Gastroesophageal sphincter (tissue), 3 donors: ENCODE measurements around the gene COA3.

Source experiments
- CTCF ChIP-seq, 4 experiments: fragments of 200-600 bp in 2 of 4; fragments of 450-650 bp in 2 of 4; sonication (generic) in 1 of 4; IDR thresholded peaks; one replicate each; pipeline ENCODE4 v1.5.1; 2017 to 2019; ENCODE audit warnings: antibody characterized with exemption in 4 of 4, mild to moderate bottlenecking in 2 of 4, moderate library complexity in 2 of 4
- POLR2A ChIP-seq, 2 donors: fragments of 450-650 bp; IDR thresholded peaks; one replicate each; pipeline ENCODE4 v1.6.1; 2017; ENCODE audit warnings: antibody characterized with exemption in 2 of 2, mild to moderate bottlenecking in 2 of 2, moderate library complexity in 1 of 2
- POLR2AphosphoS5 ChIP-seq: sonication (generic); formaldehyde crosslinking; IDR thresholded peaks from one replicate; pipeline ENCODE4 v1.6.1; 2017; ENCODE audit warnings: antibody characterized with exemption

DNA sequence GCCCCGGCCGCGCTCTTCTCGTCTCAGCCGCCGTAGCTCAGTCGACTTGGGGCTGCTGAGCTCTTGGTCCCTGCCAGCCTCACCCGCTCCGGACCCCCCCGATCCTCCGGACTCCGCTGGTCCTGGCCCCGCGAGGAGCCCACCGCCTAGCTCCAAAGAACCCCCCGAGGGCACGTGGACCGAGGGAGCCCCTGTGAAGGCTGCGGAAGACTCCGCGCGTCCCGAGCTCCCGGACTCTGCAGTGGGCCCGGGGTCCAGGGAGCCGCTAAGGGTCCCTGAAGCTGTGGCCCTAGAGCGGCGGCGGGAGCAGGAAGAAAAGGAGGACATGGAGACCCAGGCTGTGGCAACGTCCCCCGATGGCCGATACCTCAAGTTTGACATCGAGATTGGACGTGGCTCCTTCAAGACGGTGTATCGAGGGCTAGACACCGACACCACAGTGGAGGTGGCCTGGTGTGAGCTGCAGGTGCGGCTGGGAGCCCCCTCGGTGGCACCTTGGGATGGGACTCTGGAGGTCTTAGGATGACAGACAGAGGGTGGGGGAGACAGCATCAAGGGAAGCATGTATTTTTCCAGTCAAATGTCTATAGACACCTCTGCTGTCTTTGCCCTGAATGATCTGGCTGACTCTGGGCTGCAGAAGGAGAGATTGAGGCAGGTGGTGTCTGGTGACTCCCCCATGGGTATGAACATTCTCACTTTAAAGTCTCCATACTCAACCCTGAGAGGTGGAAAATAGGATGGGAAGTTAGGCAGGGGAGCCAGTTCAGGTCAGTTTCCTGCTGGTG is 17.5 kb downstream of the COA3 start:
- TF ChIP-seq CTCF (IDR thresholded peaks at IDR 0.05) (no peak), POLR2AphosphoS5 (no peak), POLR2A (IDR thresholded peaks at IDR 0.05) (no peak)
